ENCODE results near the gene NRL.
A peak's percentile ranks its signal among the peaks of the same experiment; 100 is the strongest.

Gene NRL

GRCh38 chr14:24114532-24115421 is at the start of gene NRL, which contains the start of gene DCAF11:
NRL (minus strand) TSS chr14:24114949; CDS start chr14:24082848, 32,101 bp downstream.
DCAF11 (plus strand) TSS chr14:24114777; CDS start chr14:24115595, 818 bp downstream.
- FAIRE-seq (peak; percentile 98), DNase-seq (ENCODE audit: insufficient read length, low spot score) (peak; percentile 89)

DNA sequence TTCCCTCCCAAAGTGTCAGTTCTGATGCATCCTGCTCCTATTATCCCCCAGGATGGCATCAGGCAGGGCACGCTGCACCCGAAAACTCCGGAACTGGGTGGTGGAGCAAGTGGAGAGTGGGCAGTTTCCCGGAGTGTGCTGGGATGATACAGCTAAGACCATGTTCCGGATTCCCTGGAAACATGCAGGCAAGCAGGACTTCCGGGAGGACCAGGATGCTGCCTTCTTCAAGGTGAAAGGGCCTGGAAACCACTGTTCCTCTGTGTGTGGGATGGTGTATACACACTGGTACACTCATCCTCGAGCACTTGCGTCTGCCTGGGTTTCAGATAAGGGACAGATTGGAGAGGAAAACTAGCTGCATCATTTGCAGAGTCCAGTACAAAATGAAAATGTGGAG is 47.3 kb upstream of the NRL start:
- DNase-seq (ENCODE audit: insufficient read length, low spot score) = no peak
- no peak for FAIRE-seq

GRCh38 chr14:24160850-24161804 is 46.4 kb upstream of the NRL start, which contains the start of gene IRF9:
IRF9 (plus strand) TSS chr14:24161265; CDS start chr14:24162145, 880 bp downstream.
- peak; percentile 83 for DNase-seq (ENCODE audit: insufficient read length, low spot score)

DNA sequence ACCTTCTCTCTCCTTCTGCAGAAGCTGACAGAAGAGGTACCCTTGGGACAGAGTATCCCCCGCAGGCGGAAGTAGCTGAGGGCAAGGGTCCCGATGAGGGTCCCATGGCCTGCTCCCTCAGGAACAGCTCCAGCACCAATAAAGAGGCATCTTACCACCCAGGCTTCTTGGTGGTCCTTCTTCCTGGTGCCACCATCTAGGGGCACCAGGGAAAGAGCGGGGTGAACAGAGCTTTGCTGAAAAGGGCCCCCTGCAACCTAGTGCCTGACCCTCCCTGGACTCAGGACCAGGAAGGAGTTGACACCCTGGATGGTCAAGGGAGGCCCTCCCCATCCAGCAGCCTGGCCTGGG is 45.7 kb upstream of the NRL start:
- no peak for DNase-seq (ENCODE audit: insufficient read length, low spot score)
- FAIRE-seq = no peak

More at GRCh38 chr14:24160850-24161804, 46.4 kb upstream of the NRL start, which contains the start of gene IRF9:
- FAIRE-seq = peak; percentile 99

DNA sequence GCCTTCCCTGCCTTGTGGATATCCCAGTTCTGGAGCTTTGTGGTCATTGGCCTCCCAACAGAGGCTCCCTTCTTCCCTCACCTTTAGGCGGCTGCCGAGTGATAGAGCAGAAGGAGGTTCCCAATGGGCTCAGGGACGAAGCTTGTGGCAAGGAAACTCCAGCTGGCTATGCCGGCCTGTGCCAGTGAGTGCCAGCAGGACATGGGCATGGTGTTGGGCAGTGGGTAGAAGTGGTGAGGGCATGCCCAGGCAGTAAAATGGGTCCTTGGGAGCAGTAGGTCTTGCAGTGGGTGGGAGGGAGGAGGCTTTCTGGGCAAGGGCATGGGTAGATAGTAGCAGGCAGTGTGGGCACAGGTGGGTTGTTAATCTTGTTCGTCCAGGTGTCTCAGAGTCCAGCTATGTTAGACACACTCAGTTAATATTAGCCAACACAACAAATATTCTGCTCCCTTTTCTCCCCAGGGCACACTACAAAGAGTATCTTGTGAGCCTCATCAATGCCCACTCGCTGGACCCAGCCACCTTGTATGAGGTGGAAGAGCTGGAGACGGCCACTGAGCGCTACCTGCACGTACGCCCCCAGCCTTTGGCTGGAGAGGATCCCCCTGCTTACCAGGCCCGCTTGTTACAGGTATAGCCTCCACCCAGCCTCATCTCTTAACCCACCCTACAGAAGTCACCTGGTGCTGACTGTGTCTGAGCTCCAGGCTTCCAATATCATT is 45.2 kb upstream of the NRL start:
- FAIRE-seq = no peak
- no peak for DNase-seq (ENCODE audit: insufficient read length, low spot score)

DNA sequence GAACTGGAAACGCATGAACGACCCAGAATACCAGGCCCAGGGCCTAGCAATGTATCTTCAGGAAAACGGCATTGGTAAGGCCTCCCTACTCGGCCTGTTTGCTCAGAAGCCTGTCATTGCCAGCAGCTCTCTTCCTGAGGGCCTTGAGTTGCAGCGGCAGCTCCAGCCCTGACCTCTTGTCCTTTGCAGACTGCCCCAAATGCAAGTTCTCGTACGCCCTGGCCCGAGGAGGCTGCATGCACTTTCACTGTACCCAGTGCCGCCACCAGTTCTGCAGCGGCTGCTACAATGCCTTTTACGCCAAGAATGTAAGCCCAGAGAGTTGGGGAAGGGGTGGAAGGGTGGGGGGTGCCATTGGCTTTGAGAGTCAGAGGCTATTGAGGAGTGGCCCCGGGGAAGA is 42.6 kb upstream of the NRL start:
- no peak for FAIRE-seq
- DNase-seq (ENCODE audit: insufficient read length, low spot score) = no peak

- FAIRE-seq (no peak), DNase-seq (ENCODE audit: insufficient read length, low spot score) (no peak)
Measured at GRCh38 chr14:24156840-24157239, 42.1 kb upstream of the NRL start.

GRCh38 chr14:24155100-24155499 is 40.4 kb upstream of the NRL start:
- no peak for DNase-seq (ENCODE audit: insufficient read length, low spot score)
- no peak for FAIRE-seq

DNA sequence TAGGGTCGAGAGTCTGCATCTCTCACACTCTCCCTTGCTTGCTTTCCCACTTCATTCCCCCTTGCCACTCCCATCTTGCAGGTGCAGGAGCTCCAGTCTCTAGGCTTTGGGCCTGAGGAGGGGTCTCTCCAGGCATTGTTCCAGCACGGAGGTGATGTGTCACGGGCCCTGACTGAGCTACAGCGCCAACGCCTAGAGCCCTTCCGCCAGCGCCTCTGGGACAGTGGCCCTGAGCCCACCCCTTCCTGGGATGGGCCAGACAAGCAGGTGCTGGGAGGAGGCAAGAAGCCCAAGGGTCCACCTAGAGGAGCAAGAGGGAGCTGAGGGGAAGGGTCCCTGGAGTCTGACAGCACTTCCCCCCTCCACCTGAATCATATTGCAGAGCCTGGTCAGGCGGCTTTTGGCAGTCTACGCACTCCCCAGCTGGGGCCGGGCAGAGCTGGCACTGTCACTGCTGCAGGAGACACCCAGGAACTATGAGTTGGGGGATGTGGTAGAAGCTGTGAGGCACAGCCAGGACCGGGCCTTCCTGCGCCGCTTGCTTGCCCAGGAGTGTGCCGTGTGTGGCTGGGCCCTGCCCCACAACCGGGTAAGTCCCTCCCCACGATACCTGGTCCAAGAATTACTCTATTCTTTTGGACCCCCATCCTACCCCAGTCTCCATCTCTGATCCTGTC is 36.8 kb upstream of the NRL start:
- DNase-seq (ENCODE audit: insufficient read length, low spot score) (no peak), FAIRE-seq (no peak)

DNA sequence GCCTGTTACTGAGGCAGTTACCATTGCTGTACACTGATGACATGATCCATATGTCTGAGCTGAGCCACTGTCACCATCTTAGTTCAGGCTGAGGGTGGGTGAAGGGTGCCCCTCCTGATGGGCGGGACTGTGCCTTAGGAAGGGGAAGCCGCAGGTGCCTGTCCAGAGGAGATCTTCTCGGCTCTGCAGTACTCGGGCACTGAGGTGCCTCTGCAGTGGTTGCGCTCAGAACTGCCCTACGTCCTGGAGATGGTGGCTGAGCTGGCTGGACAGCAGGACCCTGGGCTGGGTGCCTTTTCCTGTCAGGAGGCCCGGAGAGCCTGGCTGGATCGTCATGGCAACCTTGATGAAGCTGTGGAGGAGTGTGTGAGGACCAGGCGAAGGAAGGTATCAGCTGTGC is 36.2 kb upstream of the NRL start:
- FAIRE-seq (no peak), DNase-seq (ENCODE audit: insufficient read length, low spot score) (no peak)

DNA sequence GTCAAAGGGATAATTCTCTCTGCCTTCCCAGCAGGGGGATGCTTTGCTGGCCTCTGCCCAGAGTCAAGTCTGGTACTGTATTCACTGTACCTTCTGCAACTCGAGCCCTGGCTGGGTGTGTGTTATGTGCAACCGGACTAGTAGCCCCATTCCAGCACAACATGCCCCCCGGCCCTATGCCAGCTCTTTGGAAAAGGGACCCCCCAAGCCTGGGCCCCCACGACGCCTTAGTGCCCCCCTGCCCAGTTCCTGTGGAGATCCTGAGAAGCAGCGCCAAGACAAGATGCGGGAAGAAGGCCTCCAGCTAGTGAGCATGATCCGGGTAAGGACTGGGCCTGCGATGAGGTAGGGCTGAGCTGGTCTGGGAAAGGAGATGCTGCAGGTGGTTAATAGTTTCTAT is 35.8 kb upstream of the NRL start:
- no peak for FAIRE-seq
- no peak for DNase-seq (ENCODE audit: insufficient read length, low spot score)

GRCh38 chr14:24150061-24150460 is 35.3 kb upstream of the NRL start:
- DNase-seq (ENCODE audit: insufficient read length, low spot score) (no peak), FAIRE-seq (no peak)

DNA sequence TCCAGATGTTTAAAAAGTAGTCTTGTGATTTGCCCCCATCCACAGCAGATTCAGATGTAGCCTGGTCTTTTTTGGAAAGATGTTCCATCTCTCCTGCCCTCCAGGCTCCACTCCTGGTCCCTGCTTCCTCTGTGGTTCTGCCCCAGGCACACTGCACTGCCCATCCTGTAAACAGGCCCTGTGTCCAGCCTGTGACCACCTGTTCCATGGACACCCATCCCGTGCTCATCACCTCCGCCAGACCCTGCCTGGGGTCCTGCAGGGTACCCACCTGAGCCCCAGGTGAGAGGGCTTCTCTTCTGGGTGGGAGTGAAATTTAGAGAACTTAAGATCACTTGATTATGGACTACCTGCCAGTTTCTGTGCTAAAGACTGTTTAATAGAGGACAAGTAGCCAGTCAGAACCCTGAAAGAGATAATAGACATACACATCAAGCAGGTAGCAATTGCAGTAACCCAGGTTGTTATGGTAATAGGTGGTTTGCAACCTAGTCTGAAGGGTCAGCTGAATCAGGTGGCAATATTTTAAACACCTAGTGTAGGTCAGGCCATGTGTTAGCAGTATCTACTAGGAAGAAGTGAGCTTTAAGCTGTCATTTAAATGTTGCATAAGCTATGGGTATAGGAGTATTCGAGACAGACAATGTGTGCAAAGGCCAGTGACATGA is 34.7 kb upstream of the NRL start:
- no peak for FAIRE-seq
- DNase-seq (ENCODE audit: insufficient read length, low spot score) = no peak

- no peak for DNase-seq (ENCODE audit: insufficient read length, low spot score)
- FAIRE-seq = no peak
Measured at GRCh38 chr14:24147761-24148428, 33.1 kb upstream of the NRL start.

DNA sequence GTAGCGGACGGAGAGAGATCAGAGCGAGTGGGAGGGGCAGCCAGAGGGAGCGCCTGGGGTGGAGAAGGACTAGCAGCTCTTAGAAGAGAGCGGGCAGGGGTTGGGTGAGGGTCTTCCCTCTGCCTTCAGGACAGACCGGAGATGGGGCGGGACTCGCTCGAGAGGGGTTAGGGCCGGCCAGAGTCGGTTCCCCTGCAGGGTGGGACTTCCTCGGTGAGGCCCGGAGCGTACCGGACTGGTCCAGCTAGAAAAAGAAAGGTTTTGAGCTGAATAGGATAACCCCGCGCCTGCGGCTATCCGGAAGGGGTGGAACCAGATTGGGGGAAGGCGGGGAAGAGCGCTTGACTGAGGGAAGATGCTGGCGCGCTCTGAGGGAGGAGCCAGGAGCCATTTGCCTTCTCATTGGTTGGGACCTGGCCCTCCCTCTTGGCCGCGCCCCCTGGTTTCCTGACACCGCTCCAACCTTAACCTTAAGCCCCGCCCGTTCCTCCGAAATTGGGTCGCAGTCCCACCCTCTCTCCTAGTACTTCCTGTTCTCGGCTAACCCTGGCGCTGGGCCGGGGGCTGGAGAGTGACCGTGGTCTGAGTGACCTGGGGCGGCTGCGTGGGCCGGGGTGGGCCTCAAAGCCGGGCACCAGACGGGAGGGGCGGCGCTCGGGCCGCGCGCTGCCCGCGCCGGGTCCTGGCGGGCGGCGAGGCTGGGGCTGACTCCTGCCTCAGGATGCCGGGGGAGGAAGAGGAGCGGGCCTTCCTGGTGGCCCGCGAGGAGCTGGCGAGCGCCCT is 32.4 kb upstream of the NRL start, which contains the start of gene RNF31:
Gene RNF31, plus strand, starts transcription at position 521 of the 783 bp plus-strand sequence. Its CDS starts 201 bp downstream, at position 722.
- peak; percentile 98 for FAIRE-seq
- DNase-seq (ENCODE audit: insufficient read length, low spot score) = peak; percentile 98

DNA sequence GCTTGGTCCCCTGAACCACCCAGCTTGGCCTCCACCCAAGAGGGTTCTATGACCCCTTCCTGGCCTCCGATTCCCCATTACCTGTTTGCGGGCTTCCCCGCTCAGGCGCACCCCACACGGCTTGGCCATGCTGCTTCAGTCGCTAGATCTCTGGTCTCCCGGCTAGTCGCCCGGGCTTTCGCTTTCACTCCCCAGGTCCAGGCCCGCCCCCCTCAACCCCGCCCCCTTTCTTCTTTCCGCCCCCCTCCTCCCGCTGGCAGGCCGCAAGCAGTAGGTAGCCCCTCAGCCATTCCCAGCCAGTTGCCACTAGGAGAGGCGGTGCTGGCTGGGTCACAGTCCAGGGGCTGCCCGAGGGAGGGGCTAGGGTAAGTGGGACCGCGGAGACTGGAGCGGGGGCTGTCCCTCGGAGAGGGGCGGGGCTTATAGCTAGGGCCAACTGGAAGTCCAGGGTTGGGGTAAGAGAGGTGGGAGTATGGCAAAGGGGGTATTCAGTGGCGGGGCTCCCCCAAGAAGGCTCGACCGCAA is 31.8 kb upstream of the NRL start, which contains the start of gene PSME2:
Gene PSME2, minus strand, starts transcription at position 158 of the 525 bp plus-strand sequence. Its CDS starts 29 bp downstream, at position 129.
- FAIRE-seq = peak; percentile 39
- peak; percentile 96 for DNase-seq (ENCODE audit: insufficient read length, low spot score)

- DNase-seq (ENCODE audit: insufficient read length, low spot score) = no peak
- FAIRE-seq = peak; percentile 70
Measured at GRCh38 chr14:24145690-24146452, 31.1 kb upstream of the NRL start.
